Liver (tissue), 3 donors: ENCODE data around the gene TIA1.
"Not testable (repeated sequence)": the region's sequence is repeated elsewhere in the genome, so short reads cannot be mapped to it uniquely, and the experiment has no call there.

ENCODE experiments used
- ATF3 ChIP-seq: IDR thresholded peaks from 2 replicates; pipeline ENCODE4 v1.6.1; 2016; ENCODE audit warnings: antibody characterized with exemption
- CTCF ChIP-seq: fragments of 150-350 bp; IDR thresholded peaks from 2 replicates; pipeline ENCODE4 v1.5.1; 2017; ENCODE audit warnings: improper control_type of control experiment, low read depth, low read length; ENCODE audit not compliant: missing input control
- EGR1 ChIP-seq, 2 donors: IDR thresholded peaks; 2 replicates each; pipeline ENCODE4 v1.6.1; 2016 to 2018; ENCODE audit warnings: antibody characterized with exemption in 2 of 2, low read depth in 2 of 2
- GABPA ChIP-seq, 2 donors: IDR thresholded peaks in 1 of 2; conservative IDR thresholded peaks in 1 of 2; 2 replicates each; pipeline ENCODE4 v1.6.1; 2016; ENCODE audit warnings: antibody characterized with exemption in 2 of 2, mild to moderate bottlenecking in 1 of 2, moderate library complexity in 1 of 2
- HNF4A ChIP-seq, 2 donors: conservative IDR thresholded peaks; 2 replicates each; pipeline ENCODE4 v1.6.1; 2016; ENCODE audit warnings: antibody characterized with exemption in 2 of 2, mild to moderate bottlenecking in 2 of 2
- JUND ChIP-seq, 2 donors: IDR thresholded peaks; 2 replicates each; pipeline ENCODE4 v1.6.1; 2016; ENCODE audit warnings: antibody characterized with exemption in 2 of 2
- MAX ChIP-seq: IDR thresholded peaks from 2 replicates; pipeline ENCODE4 v1.6.1; 2016; ENCODE audit warnings: antibody characterized with exemption
- NR2F2 ChIP-seq: IDR thresholded peaks from 2 replicates; pipeline ENCODE4 v1.6.1; 2016; ENCODE audit warnings: antibody characterized with exemption
- RAD21 ChIP-seq, 2 donors: IDR thresholded peaks; 2 replicates each; pipeline ENCODE4 v1.6.1; 2016; ENCODE audit warnings: antibody characterized with exemption in 2 of 2, mild to moderate bottlenecking in 2 of 2
- REST ChIP-seq: IDR thresholded peaks from 2 replicates; pipeline ENCODE4 v1.6.1; 2016; ENCODE audit warnings: antibody characterized with exemption, mild to moderate bottlenecking
- TAF1 ChIP-seq: conservative IDR thresholded peaks from 2 replicates; pipeline ENCODE4 v1.6.1; 2016; ENCODE audit warnings: antibody characterized with exemption, mild to moderate bottlenecking
- YY1 ChIP-seq: IDR thresholded peaks from 2 replicates; pipeline ENCODE4 v1.6.1; 2016; ENCODE audit warnings: antibody characterized with exemption, mild to moderate bottlenecking
- donor health status: healthy.
- donor health status: healthy.

- not testable (repeated sequence) for TF ChIP-seq JUND (IDR thresholded peaks at IDR 0.05); TAF1; CTCF; REST; GABPA (IDR thresholded peaks at IDR 0.05 in 1 of 2, conservative IDR thresholded peaks at IDR 0.05 in 1 of 2); NR2F2; EGR1 (IDR thresholded peaks at IDR 0.05; ENCODE audit: low read depth in 2 of 2); ATF3; MAX; YY1; RAD21 (IDR thresholded peaks at IDR 0.05); HNF4A (conservative IDR thresholded peaks at IDR 0.05)
Measured at GRCh38 chr2:70187170-70187569, 61.3 kb downstream of the TIA1 start.
